HEK293 (cell line): ENCODE results near the gene KCNMB2.

Source experiments
- CTCF ChIA-PET: fragments of 350-600 bp; formaldehyde crosslinking; extraction: SDS; loops from one replicate; lab custom pipeline; 2021; ENCODE audit warnings: antibody characterized with exemption; lab: Yijun Ruan, JAX
- POLR2A ChIA-PET: fragments of 300-600 bp; formaldehyde crosslinking; extraction: SDS; loops from one replicate; lab custom pipeline; 2020; ENCODE audit warnings: antibody characterized with exemption, inconsistent platforms; lab: Yijun Ruan, JAX
- H3K27ac ChIP-seq: fragments of 200-500 bp; sonication (Bioruptor generic); 2 replicates; pipeline ENCODE4 v1.5.1; 2014; ENCODE audit warnings: low read depth, low read length, control low read depth, inconsistent platforms; ENCODE audit errors: extremely low read depth
- H3K36me3 ChIP-seq, 2 experiments: fragments of 200-500 bp in 1 of 2; sonication (Bioruptor generic) in 1 of 2; 1 replicate in 1 of 2; 2 replicates in 1 of 2; pipeline ENCODE4 v1.5.1; 2014 to 2017; ENCODE audit warnings: inconsistent platforms in 2 of 2, low read length in 2 of 2; ENCODE audit not compliant: control insufficient read depth in 2 of 2, insufficient read depth in 1 of 2
- H3K4me1 ChIP-seq: fragments of 200-500 bp; sonication (Bioruptor generic); 2 replicates; pipeline ENCODE4 v1.5.1; 2014; ENCODE audit warnings: mild to moderate bottlenecking, low read length, inconsistent platforms; ENCODE audit not compliant: control insufficient read depth, insufficient read depth
- H3K4me3 ChIP-seq: 2 replicates; pipeline ENCODE4 v1.5.1; 2011; ENCODE audit warnings: low read depth, mild to moderate bottlenecking, control low read depth, low read length, moderate library complexity
- H3K9me3 ChIP-seq: fragments of 200-500 bp; sonication (Bioruptor generic); 2 replicates; pipeline ENCODE4 v1.5.1; 2014; ENCODE audit warnings: low read depth, low read length, inconsistent platforms; ENCODE audit not compliant: control insufficient read depth, insufficient read depth
- HOXD13 ChIP-seq: sonication (generic); formaldehyde crosslinking; IDR thresholded peaks from 2 replicates; pipeline ENCODE4 v1.8.0; 2022; ENCODE audit warnings: missing genetic modification reagents, borderline replicate concordance
- RBAK ChIP-seq: fragments of 450-650 bp; formaldehyde crosslinking; IDR thresholded peaks from 2 replicates; pipeline ENCODE4 v1.5.1; 2016; ENCODE audit warnings: missing biosample characterization, missing genetic modification characterization
- TSHZ1 ChIP-seq: fragments of 450-650 bp; formaldehyde crosslinking; IDR thresholded peaks from 2 replicates; pipeline ENCODE4 v1.5.1; 2016; ENCODE audit warnings: missing biosample characterization, missing genetic modification characterization, borderline replicate concordance
- YY2 ChIP-seq: fragments of 450-650 bp; formaldehyde crosslinking; IDR thresholded peaks from 2 replicates; pipeline ENCODE4 v1.5.1; 2016; ENCODE audit warnings: missing biosample characterization, missing genetic modification characterization
- ZBTB10 ChIP-seq: fragments of 450-650 bp; formaldehyde crosslinking; IDR thresholded peaks from 2 replicates; pipeline ENCODE4 v1.5.1; 2016; ENCODE audit warnings: missing biosample characterization, missing genetic modification characterization
- ZBTB26 ChIP-seq: fragments of 450-650 bp; formaldehyde crosslinking; optimal IDR thresholded peaks from 2 replicates; pipeline ENCODE3; 2016; ENCODE audit warnings: missing biosample characterization, mild to moderate bottlenecking, missing genetic modification characterization
- ZBTB8A ChIP-seq: fragments of 450-650 bp; formaldehyde crosslinking; IDR thresholded peaks from 2 replicates; pipeline ENCODE4 v1.5.1; 2016; ENCODE audit warnings: missing biosample characterization, missing genetic modification characterization
- ZFHX2 ChIP-seq: fragments of 450-650 bp; formaldehyde crosslinking; conservative IDR thresholded peaks from 2 replicates; pipeline ENCODE4 v1.5.1; 2016; ENCODE audit warnings: missing biosample characterization, missing genetic modification characterization
- ZNF112 ChIP-seq: fragments of 450-650 bp; formaldehyde crosslinking; IDR thresholded peaks from 2 replicates; pipeline ENCODE4 v1.5.0; 2017; ENCODE audit warnings: missing biosample characterization, missing genetic modification characterization
- ZNF211 ChIP-seq: fragments of 450-650 bp; formaldehyde crosslinking; IDR thresholded peaks from 2 replicates; pipeline ENCODE4 v1.5.1; 2016; ENCODE audit warnings: low read depth, missing biosample characterization, missing genetic modification characterization
- ZNF354C ChIP-seq: fragments of 450-650 bp; formaldehyde crosslinking; IDR thresholded peaks from 2 replicates; pipeline ENCODE4 v1.5.1; 2016; ENCODE audit warnings: missing biosample characterization, missing genetic modification characterization, low read depth, borderline replicate concordance
- ZNF529 ChIP-seq: fragments of 450-650 bp; formaldehyde crosslinking; IDR thresholded peaks from 2 replicates; pipeline ENCODE4 v1.5.1; 2017; ENCODE audit warnings: missing genetic modification characterization, missing biosample characterization; ENCODE audit not compliant: insufficient replicate concordance
- ZNF548 ChIP-seq: fragments of 450-650 bp; formaldehyde crosslinking; IDR thresholded peaks from 2 replicates; pipeline ENCODE4 v1.5.1; 2016; ENCODE audit warnings: missing biosample characterization, missing genetic modification characterization
- ZNF623 ChIP-seq: fragments of 450-650 bp; formaldehyde crosslinking; IDR thresholded peaks from 2 replicates; pipeline ENCODE4 v1.5.1; 2016; ENCODE audit warnings: missing biosample characterization, missing genetic modification characterization
- ZNF629 ChIP-seq: fragments of 450-650 bp; formaldehyde crosslinking; IDR thresholded peaks from 2 replicates; pipeline ENCODE4 v1.5.1; 2017; ENCODE audit warnings: missing biosample characterization, missing genetic modification characterization
- ZNF670 ChIP-seq: fragments of 450-650 bp; formaldehyde crosslinking; IDR thresholded peaks from 2 replicates; pipeline ENCODE4 v1.5.1; 2016; ENCODE audit warnings: missing biosample characterization, missing genetic modification characterization, low read depth
- ZNF677 ChIP-seq: fragments of 450-650 bp; IDR thresholded peaks from 2 replicates; pipeline ENCODE4 v1.5.0; 2018; ENCODE audit warnings: missing biosample characterization, mild to moderate bottlenecking, missing genetic modification characterization, moderate library complexity
- ZSCAN23 ChIP-seq: fragments of 450-650 bp; formaldehyde crosslinking; IDR thresholded peaks from 2 replicates; pipeline ENCODE4 v1.5.1; 2016; ENCODE audit warnings: missing biosample characterization, missing genetic modification characterization
- TF ChIP-seq, protein P1 (sequence below): fragments of 450-650 bp; formaldehyde crosslinking; IDR thresholded peaks from 2 replicates; pipeline ENCODE4 v1.5.1; 2016; ENCODE audit warnings: missing biosample characterization, missing genetic modification characterization, borderline replicate concordance

The KCNMB2 gene

GRCh38 chr3:178526291-178526690, 9.9 kb upstream of the KCNMB2 start (continued):
- TF ChIP-seq ZNF211 (tag by site-specific recombination) (no peak), ZSCAN23 (no peak)

DNA sequence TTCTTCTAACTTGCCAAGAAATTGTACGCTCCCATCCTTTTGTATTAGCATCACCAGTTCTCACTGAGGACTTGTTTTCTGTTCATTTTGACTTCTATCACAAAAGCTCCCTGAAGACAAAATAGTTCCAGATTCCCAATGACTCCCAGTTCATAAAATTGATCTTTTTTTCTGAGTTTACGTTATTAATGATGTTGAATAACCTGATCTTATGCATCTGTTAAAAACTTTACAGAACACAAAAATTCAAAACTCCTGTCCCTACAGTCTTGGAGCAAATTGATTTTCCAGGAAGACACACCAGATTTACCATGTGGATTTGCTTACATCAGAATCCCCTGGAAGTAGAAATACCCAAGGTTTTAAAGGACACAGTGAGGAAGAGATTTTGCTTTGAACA, 8.3 kb upstream of the KCNMB2 start:
- TF ChIP-seq ZNF354C (tag by site-specific recombination), result no peak
- TF ChIP-seq ZNF670 (tag by site-specific recombination), result no peak
- no peak for TF ChIP-seq ZNF623 (tag by site-specific recombination)
- TF ChIP-seq ZBTB10 (tag by site-specific recombination), result no peak
- no peak for TF ChIP-seq ZBTB26 (tag by site-specific recombination)
- TF ChIP-seq HOXD13, result no peak
- no peak for TF ChIP-seq ZNF112 (tag by site-specific recombination)
- H3K4me1 ChIP-seq, result no peaks in the 10 kb centered on the region
- ChIA-PET POLR2A (no interaction called here), CTCF (no interaction called here)
- H3K9me3 ChIP-seq, result no peaks in the 10 kb centered on the region
- H3K36me3 ChIP-seq, result no peaks in the 10 kb centered on the region
- H3K4me3 ChIP-seq, result no peak overlapping the region
- no peak overlapping the region for H3K27ac ChIP-seq

- ChIA-PET CTCF (no interaction called here), POLR2A (no interaction called here)
- H3K9me3 ChIP-seq, result no peaks in the 10 kb centered on the region
- no peak overlapping the region for H3K27ac ChIP-seq
- no peaks in the 10 kb centered on the region for H3K36me3 ChIP-seq
- H3K4me3 ChIP-seq, result no peak overlapping the region
- H3K4me1 ChIP-seq, result no peaks in the 10 kb centered on the region
- no peak for TF ChIP-seq ZNF677 (tag by site-specific recombination)
- TF ChIP-seq ZNF529, result no peak
- no peak for TF ChIP-seq ZBTB8A (tag by site-specific recombination)
- no peak for TF ChIP-seq RBAK (tag by site-specific recombination)
- no peak for TF ChIP-seq ZNF629 (tag by site-specific recombination)
- TF ChIP-seq ZFHX2 (tag by site-specific recombination), result no peak
- TF ChIP-seq TSHZ1, result no peak
- TF ChIP-seq, protein P1, sequence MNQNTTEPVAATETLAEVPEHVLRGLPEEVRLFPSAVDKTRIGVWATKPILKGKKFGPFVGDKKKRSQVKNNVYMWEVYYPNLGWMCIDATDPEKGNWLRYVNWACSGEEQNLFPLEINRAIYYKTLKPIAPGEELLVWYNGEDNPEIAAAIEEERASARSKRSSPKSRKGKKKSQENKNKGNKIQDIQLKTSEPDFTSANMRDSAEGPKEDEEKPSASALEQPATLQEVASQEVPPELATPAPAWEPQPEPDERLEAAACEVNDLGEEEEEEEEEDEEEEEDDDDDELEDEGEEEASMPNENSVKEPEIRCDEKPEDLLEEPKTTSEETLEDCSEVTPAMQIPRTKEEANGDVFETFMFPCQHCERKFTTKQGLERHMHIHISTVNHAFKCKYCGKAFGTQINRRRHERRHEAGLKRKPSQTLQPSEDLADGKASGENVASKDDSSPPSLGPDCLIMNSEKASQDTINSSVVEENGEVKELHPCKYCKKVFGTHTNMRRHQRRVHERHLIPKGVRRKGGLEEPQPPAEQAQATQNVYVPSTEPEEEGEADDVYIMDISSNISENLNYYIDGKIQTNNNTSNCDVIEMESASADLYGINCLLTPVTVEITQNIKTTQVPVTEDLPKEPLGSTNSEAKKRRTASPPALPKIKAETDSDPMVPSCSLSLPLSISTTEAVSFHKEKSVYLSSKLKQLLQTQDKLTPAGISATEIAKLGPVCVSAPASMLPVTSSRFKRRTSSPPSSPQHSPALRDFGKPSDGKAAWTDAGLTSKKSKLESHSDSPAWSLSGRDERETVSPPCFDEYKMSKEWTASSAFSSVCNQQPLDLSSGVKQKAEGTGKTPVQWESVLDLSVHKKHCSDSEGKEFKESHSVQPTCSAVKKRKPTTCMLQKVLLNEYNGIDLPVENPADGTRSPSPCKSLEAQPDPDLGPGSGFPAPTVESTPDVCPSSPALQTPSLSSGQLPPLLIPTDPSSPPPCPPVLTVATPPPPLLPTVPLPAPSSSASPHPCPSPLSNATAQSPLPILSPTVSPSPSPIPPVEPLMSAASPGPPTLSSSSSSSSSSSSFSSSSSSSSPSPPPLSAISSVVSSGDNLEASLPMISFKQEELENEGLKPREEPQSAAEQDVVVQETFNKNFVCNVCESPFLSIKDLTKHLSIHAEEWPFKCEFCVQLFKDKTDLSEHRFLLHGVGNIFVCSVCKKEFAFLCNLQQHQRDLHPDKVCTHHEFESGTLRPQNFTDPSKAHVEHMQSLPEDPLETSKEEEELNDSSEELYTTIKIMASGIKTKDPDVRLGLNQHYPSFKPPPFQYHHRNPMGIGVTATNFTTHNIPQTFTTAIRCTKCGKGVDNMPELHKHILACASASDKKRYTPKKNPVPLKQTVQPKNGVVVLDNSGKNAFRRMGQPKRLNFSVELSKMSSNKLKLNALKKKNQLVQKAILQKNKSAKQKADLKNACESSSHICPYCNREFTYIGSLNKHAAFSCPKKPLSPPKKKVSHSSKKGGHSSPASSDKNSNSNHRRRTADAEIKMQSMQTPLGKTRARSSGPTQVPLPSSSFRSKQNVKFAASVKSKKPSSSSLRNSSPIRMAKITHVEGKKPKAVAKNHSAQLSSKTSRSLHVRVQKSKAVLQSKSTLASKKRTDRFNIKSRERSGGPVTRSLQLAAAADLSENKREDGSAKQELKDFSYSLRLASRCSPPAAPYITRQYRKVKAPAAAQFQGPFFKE (tag by site-specific recombination), result no peak
- no peak for TF ChIP-seq YY2 (tag by site-specific recombination)
- TF ChIP-seq ZNF548 (tag by site-specific recombination), result no peak
These were observed 6.5 kb upstream of the KCNMB2 start for GRCh38 chr3:178529606-178530225.
